GM18873 (cell line): ENCODE results near the gene SCAI.
"Not testable (repeated sequence)": the region's sequence is repeated elsewhere in the genome, so short reads cannot be mapped to it uniquely, and the experiment has no call there.

Source experiments
- ATAC-seq: cut with Tn5 transposase; IDR thresholded peaks from one replicate; pipeline ENCODE4 v1.9.1; 2021; ENCODE audit warnings: mild to moderate bottlenecking, moderate library complexity, moderate number of reproducible peaks; ENCODE audit not compliant: unreplicated experiment, low FRiP score

SCAI gene

GRCh38 chr9:125108541-125108940, 34.8 kb downstream of the SCAI start:
- not testable (repeated sequence) for ATAC-seq

- no peak for ATAC-seq
These were observed 36.9 kb downstream of the SCAI start for GRCh38 chr9:125106285-125106893.

DNA sequence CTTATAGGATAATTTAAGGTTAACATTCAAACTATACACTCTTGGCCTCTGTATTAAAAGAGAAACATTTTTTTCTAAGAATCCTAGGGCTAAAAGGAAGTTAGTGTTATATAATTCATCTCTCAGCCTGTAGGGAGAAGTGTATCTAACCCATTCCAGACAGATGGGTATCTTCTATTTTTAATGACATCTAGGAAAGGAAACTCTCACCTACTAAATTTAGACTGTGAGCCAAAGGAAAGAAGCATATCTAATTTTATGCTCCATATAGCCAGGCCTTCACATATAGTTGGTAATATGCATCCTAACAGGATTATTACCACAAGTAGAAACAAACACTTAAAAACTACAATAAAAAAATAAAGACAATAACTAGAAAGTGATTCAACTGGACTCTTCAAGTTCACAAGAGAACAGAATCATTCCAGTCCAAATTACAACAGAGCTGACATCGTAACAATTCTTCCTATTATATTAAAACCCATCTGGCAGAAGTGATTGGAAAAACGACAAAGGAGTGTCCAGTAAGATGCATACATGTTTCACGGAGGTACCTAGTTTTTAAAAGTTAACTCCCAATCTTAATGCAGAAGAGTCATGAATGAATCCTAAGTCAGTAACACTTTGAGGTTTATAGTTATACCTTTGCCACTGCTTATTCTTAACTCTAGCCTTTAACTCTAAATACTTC, 39.4 kb downstream of the SCAI start:
- no peak for ATAC-seq

DNA sequence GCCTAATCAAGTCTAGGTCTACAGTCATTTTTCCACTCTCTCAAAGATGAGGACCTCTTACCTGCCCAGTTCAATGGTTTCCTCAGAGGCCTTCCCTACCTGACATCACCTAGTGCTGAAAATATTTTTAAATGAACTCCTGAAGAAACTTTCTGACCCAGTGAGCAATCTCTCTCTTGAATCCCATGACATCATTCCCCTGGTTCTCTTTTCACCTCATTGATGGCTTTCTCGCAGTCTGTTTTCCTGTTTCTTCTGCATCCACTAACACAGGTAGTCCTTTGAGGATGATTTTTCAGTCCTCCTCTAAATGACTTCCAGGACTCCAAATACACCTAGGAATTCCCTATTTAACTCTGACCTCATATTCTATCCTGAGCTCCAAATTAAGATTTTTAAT, 40.3 kb downstream of the SCAI start:
- ATAC-seq = no peak

DNA sequence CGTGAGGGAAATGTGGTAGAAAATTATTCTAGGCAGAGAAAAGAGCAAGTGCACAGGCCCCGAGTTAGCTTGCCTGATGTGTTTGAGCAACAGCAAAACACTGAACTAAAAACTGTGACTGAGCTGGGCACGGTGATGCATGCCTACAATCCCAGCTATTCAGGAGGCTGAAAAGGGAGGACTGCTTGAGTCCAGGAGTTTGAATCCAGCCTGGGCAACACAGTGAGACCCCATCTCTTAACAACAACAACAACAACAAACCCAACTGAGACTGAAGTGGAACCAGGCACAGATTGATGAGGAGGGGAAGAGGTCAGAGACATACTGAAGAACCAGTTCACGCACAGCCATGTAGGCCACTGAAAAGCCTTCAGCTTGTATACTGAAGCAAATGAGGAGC, 42.5 kb downstream of the SCAI start:
- no peak for ATAC-seq

DNA sequence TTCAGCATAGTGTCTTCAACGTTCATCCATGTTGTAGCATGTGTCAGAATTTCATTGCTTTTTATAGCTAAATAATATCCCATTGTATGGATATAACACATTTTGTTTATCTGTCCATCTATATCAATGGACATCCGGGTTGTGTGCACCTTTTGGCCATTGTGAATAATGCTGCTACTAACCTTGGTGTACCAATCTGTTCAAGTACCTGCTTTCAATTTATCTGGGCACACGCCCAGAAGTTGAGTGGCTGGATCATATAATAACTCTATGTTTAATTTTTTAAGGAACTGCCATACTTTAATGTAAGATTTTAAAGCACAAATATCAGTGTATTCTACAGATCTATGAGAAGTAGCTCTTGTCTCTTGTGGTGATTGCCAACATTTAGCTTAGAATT, 43.5 kb downstream of the SCAI start:
- no peak for ATAC-seq

DNA sequence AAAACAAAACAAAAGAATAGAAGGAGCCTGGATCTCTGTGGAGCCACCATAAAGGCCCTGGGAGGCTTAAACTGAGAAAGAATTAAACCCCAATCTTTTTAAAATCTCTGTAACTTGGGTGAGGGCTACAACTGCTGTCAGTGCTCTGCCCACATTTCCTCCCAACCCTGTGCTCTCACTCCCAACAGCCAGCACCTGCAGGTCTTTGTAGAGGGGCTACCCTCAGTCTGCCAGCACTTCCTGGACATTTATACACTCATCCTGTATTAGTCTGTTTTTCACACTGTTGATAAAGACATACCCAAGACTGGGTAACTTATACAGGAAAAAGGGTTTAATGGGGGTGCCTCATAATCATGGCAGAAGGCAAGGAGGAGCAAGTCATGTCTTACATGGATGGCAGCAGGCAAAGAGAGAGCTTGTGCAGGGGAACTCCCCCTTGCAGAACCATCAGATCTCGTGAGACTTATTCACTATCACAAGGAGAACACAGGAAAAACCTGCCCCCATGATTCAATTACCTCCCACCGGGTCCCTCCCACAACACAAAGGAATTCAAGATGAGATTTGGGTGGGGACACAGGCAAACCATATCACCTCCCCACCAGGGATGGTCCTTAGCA, 47.4 kb downstream of the SCAI start:
- no peak for ATAC-seq

GRCh38 chr9:125091121-125091520, 52.2 kb downstream of the SCAI start:
- no peak for ATAC-seq

GRCh38 chr9:125089331-125089730, 54.0 kb downstream of the SCAI start:
- ATAC-seq = no peak

DNA sequence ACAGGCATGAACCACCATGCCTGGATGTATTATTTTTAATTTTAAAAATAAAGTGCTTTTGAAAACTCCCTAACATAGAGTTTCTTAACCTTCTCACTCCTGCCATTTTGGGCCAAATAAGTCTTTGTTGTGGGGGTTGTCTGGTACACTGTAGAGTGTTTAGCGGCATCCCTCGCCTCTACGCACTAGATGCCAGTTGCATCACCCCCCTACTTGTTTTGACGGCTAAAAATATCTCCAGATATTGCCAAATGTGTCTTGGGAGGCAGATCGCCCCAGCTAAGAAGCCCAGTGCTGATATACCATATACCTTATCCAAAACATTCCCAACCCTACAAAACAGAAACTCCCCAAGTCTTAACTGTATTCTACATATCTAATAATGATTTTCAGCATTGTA, 54.6 kb downstream of the SCAI start:
- ATAC-seq = no peak

DNA sequence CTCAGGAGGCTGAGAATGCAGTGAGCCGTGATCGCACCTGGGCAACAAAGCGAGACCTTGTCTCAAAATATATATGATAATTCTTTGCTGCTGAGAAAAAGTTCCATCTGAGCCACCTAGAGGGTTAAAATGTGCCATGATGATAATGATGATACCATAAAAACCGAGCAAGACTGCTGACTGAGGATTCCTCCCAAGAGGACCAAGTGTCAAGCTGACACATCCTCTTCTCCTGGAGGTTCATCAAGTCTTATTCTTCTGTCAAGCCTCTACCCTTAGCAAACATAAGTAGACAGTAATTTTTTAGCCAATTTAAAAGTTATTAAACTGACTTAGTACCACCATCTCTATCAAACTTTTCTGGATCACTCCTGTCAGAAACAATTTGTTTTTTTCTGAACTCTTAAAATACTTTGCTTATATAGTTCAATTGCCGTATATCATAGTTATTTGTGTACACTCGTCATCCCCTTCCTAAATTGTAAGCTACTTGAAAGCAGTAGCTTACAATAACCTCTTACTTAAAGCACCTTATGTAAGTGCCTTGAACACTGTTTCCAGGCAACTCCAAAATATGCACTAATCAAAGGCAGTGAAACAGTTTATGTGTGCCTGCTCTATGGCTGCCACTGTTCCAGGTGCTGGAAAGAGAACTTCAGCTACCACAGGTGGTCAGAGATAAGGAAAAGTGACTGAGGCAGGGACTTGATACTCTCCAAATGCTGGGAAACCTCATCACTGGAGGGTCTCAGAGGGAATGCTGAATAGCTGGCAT, 57.4 kb downstream of the SCAI start:
- no peak for ATAC-seq

DNA sequence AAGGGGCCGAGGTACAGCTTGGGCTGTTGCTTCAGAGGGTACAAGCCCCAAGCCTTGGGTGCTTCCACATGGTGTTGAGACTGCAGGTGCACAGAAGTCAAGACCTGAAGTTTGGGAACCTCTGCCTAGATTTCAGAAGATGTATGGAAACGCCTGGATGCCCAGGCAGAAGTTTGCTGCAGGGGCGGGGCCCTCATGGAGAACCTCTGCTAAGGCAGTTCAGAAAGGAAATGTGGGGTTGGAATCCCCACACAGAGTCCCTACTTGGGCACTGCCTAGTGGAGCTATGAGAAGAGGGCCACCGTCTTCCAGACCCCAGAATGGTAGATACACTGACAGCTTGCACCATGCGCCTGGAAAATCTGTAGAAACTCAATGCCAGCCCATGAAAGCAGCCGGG, 61.1 kb downstream of the SCAI start:
- ATAC-seq = not testable (repeated sequence)

- not testable (repeated sequence) for ATAC-seq
These were observed 62.5 kb downstream of the SCAI start for GRCh38 chr9:125080797-125081196.

DNA sequence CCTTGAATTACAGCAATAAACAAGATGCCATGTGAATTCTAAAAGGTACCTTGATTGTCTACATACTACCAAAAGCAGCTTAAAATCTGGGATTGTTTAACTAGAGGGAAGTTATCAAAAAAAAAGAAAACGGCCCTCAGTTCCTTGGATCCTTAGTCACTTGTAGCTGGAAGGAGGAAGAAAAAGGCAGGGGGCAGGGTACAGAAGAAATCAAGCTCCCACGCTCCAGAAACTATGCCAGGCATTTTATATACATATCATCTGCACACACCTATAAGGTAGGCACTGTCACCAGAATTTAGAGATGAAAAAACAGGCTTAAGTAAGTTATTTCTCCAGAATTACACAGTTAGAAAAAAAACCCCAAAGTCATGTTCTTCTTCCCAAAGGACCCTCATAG, 63.4 kb downstream of the SCAI start:
- ATAC-seq = no peak

- no peak for ATAC-seq
These were observed 67.3 kb downstream of the SCAI start for GRCh38 chr9:125075997-125076396.

DNA sequence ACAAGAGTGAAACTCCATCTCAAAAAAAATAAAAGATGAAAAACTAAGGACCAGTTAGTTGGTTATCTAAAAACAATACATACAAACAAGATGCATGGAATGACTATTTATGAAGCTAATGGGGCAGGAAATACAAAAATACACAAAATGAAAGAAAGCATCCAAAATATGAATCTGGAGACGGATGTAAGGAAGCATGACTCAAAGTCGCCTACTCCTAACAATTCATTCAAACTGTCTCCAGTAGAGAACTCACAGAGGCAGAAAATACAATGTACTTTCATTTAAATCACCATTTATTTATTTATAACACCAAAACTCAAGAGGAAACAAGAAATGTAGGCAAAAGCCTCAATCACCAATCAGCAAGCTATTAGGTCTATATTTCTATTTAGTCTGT, 68.4 kb downstream of the SCAI start:
- no peak for ATAC-seq

- ATAC-seq = no peak
These were observed 76.3 kb downstream of the SCAI start for GRCh38 chr9:125066839-125067619.

- ATAC-seq = no peak
These were observed 81.9 kb downstream of the SCAI start for GRCh38 chr9:125061391-125061790.

GRCh38 chr9:125049212-125050049, 93.9 kb downstream of the SCAI start:
- no peak for ATAC-seq

- ATAC-seq = no peak
These were observed 99.7 kb downstream of the SCAI start for GRCh38 chr9:125043631-125044030.
